Right lung (tissue), 5 donors: ENCODE measurements around the gene KPNA4. TPM values are rescaled to one million over a fixed set of nuclear protein-coding genes. Genes with fewer than 3 reads are reported as not detected.

Experiments
- DNase-seq, 2 donors: peaks; one replicate each; pipeline ENCODE4 v3.0.0-alpha.2; 2013
- polyA plus RNA-seq, 5 donors: library from polyadenylated mRNA; unstranded; fragments of 120-200 nt; gene quantifications; one replicate each; pipeline versions ENCODE4 v1.2.1 to v1.2.3, GENCODE V29; 2013; ENCODE audit warnings: inconsistent platforms in 1 of 5, low replicate concordance in 1 of 5; ENCODE audit not compliant: insufficient read length in 5 of 5, insufficient read depth in 1 of 5

KPNA4 gene
- polyA plus RNA-seq, 5 donors = 37.4 to 60.5 (median 57.9) TPM

GRCh38 chr3:160451602-160452001 lies 113.8 kb downstream of the KPNA4 start:
- no peak for DNase-seq

- DNase-seq = no peak
These were observed 114.5 kb downstream of the KPNA4 start for GRCh38 chr3:160450846-160451245.

- DNase-seq = peak; percentile 93 to 94
These were observed 115.5 kb downstream of the KPNA4 start, which contains the start of gene TRIM59 for GRCh38 chr3:160449636-160450598. Gene TRIM59, minus strand, starts transcription at chr3:160449786. Its CDS starts 10,603 bp downstream, at chr3:160439183.

GRCh38 chr3:160448845-160449635 lies 116.3 kb downstream of the KPNA4 start:
- peak in 1 of 2 donors; percentile 42 for DNase-seq

- peak in 1 of 2 donors; percentile 10 for DNase-seq
These were observed 117.8 kb downstream of the KPNA4 start for GRCh38 chr3:160447544-160447943.

- DNase-seq = no peak
These were observed 118.8 kb downstream of the KPNA4 start for GRCh38 chr3:160446522-160447056.

GRCh38 chr3:160445854-160446253 lies 119.5 kb downstream of the KPNA4 start:
- no peak for DNase-seq

Other genes with a start within 250 kb of the KPNA4 start
- gene IFT80, start 166.3 kb downstream of the KPNA4 start, polyA plus RNA-seq = 100 to 1,000 TPM in 1 of 5 donors, 10 to 100 TPM in 4; 49.4 to 103 (median 92.5) TPM
- gene SMC4, start 165.9 kb downstream of the KPNA4 start, polyA plus RNA-seq = 100 to 1,000 TPM in 4 of 5 donors, 10 to 100 TPM in 1; 72.9 to 268 (median 189) TPM
- gene TRIM59, start 115.8 kb downstream of the KPNA4 start, polyA plus RNA-seq = 10 to 100 TPM; 15.2 to 35.3 (median 23.7) TPM
- gene ARL14, start 111.6 kb upstream of the KPNA4 start, polyA plus RNA-seq = not detected
- 1 to 10 TPM; 2.8 to 5.9 (median 4.9) TPM for gene PPM1L, start 190.7 kb upstream of the KPNA4 start, polyA plus RNA-seq